Right lobe of liver (tissue), 4 donors: ENCODE measurements around the gene C2orf81.

ENCODE experiments used
- POLR2A ChIP-seq: fragments of 450-650 bp; IDR thresholded peaks from one replicate; pipeline ENCODE4 v1.6.1; 2017; ENCODE audit warnings: antibody characterized with exemption, mild to moderate bottlenecking
- TF ChIP-seq, protein P1 (sequence below), 4 donors: fragments of 200-600 bp in 3 of 4; fragments of 450-650 bp in 1 of 4; IDR thresholded peaks; one replicate each; pipeline versions ENCODE4 v1.5.1 to v1.8.0; 2016 to 2022; ENCODE audit warnings: antibody characterized with exemption in 4 of 4, mild to moderate bottlenecking in 2 of 4
- donor health status: DM: no; HTN: no; CAD: no.
- donor health status: DM: no; HTN: no; CAD: no.
- donor health status: DM: no; HTN: yes; CAD: no.

DNA sequence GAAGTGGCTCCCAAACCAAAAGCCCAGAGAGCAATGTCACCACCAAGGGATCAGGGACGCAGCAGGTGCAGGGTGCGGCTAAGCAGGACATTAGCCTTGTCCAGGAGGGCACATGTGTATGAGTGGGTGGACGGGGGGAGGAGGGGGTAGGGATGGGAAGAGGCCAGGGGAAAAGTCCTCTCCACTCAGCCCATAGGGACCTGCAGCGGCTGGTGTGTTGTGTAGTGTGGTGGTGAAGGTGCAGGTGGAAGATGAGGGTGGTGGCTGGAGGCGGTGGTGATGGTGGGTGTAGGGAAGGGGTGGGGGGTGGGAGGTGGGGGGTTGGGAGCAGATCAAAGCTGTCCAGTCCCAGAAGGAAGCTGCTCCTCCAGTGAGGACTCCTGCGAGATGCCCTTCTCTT lies 3.7 kb downstream of the C2orf81 start:
- TF ChIP-seq, protein P1, sequence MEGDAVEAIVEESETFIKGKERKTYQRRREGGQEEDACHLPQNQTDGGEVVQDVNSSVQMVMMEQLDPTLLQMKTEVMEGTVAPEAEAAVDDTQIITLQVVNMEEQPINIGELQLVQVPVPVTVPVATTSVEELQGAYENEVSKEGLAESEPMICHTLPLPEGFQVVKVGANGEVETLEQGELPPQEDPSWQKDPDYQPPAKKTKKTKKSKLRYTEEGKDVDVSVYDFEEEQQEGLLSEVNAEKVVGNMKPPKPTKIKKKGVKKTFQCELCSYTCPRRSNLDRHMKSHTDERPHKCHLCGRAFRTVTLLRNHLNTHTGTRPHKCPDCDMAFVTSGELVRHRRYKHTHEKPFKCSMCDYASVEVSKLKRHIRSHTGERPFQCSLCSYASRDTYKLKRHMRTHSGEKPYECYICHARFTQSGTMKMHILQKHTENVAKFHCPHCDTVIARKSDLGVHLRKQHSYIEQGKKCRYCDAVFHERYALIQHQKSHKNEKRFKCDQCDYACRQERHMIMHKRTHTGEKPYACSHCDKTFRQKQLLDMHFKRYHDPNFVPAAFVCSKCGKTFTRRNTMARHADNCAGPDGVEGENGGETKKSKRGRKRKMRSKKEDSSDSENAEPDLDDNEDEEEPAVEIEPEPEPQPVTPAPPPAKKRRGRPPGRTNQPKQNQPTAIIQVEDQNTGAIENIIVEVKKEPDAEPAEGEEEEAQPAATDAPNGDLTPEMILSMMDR (IDR thresholded peaks at IDR 0.05), result no peak
- TF ChIP-seq POLR2A, result no peak
